Measurements from ENCODE around the gene PIGB. TPM values are rescaled to one million over a fixed set of nuclear protein-coding genes. Genes with fewer than 3 reads are reported as not detected.

Gene PIGB
- total and polyA plus RNA-seq, 2 of the 4 experiments (the other 2 are of a cell fraction): 9.2 to 11.8 TPM

DNA sequence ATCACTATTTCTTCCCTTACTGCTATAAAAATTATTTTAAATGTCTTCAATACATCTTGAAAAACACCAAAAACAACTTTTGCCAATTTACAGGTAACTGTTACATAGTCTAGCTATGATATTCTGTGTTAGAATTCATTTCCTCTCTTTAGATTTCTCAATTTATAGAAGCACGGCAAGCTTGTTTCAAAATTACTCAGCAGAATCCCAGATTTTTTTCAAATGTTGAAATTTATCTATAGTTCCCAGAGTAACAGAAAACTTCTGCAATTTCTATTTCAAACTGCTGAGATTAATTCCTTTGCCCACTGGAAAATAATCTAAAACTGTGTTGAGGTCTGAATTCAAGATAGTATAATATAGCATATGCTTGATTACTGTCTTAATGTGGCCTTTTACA lies 48.0 kb downstream of the PIGB start:
- DNase-seq (no peak), ATAC-seq (ENCODE audit: low read depth) (no peak)
- H2BK120ac ChIP-seq (ENCODE audit: low read depth, low read length): no peak overlapping the region
- no TSS peak for BruUV-seq (replicated peaks)
- WGBS, 2 experiments (ENCODE audit: extremely low coverage in 2 of 2, insufficient read length in 1 of 2): no CpG with 5 or more reads among the region's 1 CpG
- no peak overlapping the region for H3K14ac ChIP-seq (replicated peaks; ENCODE audit: low read depth, low read length)
- 0 out of 2 replicates have a peak, but pooled peaks cover 2% of the 10 kb centered on the region for H3K9me1 ChIP-seq (ENCODE audit: insufficient read depth, low read length)
- H2AFZ ChIP-seq (replicated peaks; ENCODE audit: low read length, poor library complexity): no peak overlapping the region
- H3K4me3 ChIP-seq (ENCODE audit: insufficient read depth, low read depth, low read length): no peak overlapping the region
- no peaks in the 10 kb centered on the region for H3K79me1 ChIP-seq (ENCODE audit: low read depth in 1 of 2, low read length in 2 of 2)
- no peak for TF ChIP-seq CEBPB (IDR thresholded peaks at IDR 0.05; ENCODE audit: low read depth, low read length)
- no peak for TF ChIP-seq MAFK (IDR thresholded peaks at IDR 0.05; ENCODE audit: low read depth, low read length)
- no peak for TF ChIP-seq CTCF (conservative IDR thresholded peaks at IDR 0.05; ENCODE audit: low read depth, low read length)
- no peak for TF ChIP-seq SMC3 (IDR thresholded peaks at IDR 0.05; ENCODE audit: low read depth, low read length)
- no peak for TF ChIP-seq MXI1 (IDR thresholded peaks at IDR 0.05; ENCODE audit: borderline replicate concordance, low read depth, low read length)
- TF ChIP-seq RCOR1 (IDR thresholded peaks at IDR 0.05; ENCODE audit: insufficient replicate concordance, low read length): no peak
- TF ChIP-seq NFE2L2 (IDR thresholded peaks at IDR 0.05; ENCODE audit: low read depth, low read length): no peak
- no peak for TF ChIP-seq CHD1 (IDR thresholded peaks at IDR 0.05; ENCODE audit: low read depth, low read length)
- TF ChIP-seq POLR2A (IDR thresholded peaks at IDR 0.05; ENCODE audit: low read depth, low read length): no peak
- no peak overlapping the region for H4K8ac ChIP-seq (ENCODE audit: low read depth in 2 of 2, low read length in 2 of 2)
- no peak overlapping the region for H3K4ac ChIP-seq (ENCODE audit: low read depth, low read length)
- no peak overlapping the region for H2BK5ac ChIP-seq (ENCODE audit: low read depth, low read length, poor library complexity, severe bottlenecking)
- H3K4me1 ChIP-seq (ENCODE audit: control insufficient read depth, insufficient read depth, low read length): no peaks in the 10 kb centered on the region
- no peak overlapping the region for H3K4me2 ChIP-seq (ENCODE audit: low read depth, low read length)
- H3K27ac ChIP-seq (ENCODE audit: insufficient read depth, low read length): no peak overlapping the region
- H3K56ac ChIP-seq (ENCODE audit: extremely low read depth, insufficient read depth, low read length): no peak overlapping the region
- H3K18ac ChIP-seq (ENCODE audit: low read depth, low read length): no peak overlapping the region
- H2BK20ac ChIP-seq (ENCODE audit: low read depth, low read length): no peak overlapping the region
- no peak overlapping the region for H2BK15ac ChIP-seq (ENCODE audit: low read depth, low read length)
- CTCF ChIA-PET: interaction anchor here (0.6 kb wide), 1 partner anchor 40 kb away, joined by 4 read pairs; no protein-coding TSS in a partner anchor
- intact Hi-C loops (cut with micrococcal nuclease) (no loop called here), dilution Hi-C loops (cut with HindIII; ENCODE audit: low sequenced_read_pairs, unreplicated experiment) (no loop called here), in situ Hi-C loops (cut with MboI; ENCODE audit: low sequenced_read_pairs) (no loop called here)
- H4K5ac ChIP-seq (ENCODE audit: low read depth, low read length): no peak overlapping the region
- no peak overlapping the region for H2AK5ac ChIP-seq (ENCODE audit: low read depth, low read length)
- H3K9me3 ChIP-seq (ENCODE audit: control insufficient read depth, insufficient read depth, low read length): no peaks in the 10 kb centered on the region
- no peaks in the 10 kb centered on the region for H3K27me3 ChIP-seq (ENCODE audit: control insufficient read depth, insufficient read depth, low read length)
- no peak overlapping the region for H2AK9ac ChIP-seq (replicated peaks; ENCODE audit: low read depth, low read length, poor library complexity)
- H3K9ac ChIP-seq (ENCODE audit: low read depth, low read length): no peak overlapping the region
- no peak overlapping the region for H3K23ac ChIP-seq (ENCODE audit: low read depth, low read length)
- H4K20me1 ChIP-seq (ENCODE audit: insufficient read depth, low read length): no peaks in the 10 kb centered on the region
- H3K36me3 ChIP-seq (ENCODE audit: control insufficient read depth, insufficient read depth, low read length): no peaks in the 10 kb centered on the region
- POLR2A ChIA-PET (ENCODE audit: unreplicated experiment): no interaction called here
- H4K91ac ChIP-seq (ENCODE audit: insufficient read depth, low read depth, low read length): no peak overlapping the region

Data from IMR-90 (cell line).